ENCODE measurements around the gene HERC5.

HERC5 gene

DNA sequence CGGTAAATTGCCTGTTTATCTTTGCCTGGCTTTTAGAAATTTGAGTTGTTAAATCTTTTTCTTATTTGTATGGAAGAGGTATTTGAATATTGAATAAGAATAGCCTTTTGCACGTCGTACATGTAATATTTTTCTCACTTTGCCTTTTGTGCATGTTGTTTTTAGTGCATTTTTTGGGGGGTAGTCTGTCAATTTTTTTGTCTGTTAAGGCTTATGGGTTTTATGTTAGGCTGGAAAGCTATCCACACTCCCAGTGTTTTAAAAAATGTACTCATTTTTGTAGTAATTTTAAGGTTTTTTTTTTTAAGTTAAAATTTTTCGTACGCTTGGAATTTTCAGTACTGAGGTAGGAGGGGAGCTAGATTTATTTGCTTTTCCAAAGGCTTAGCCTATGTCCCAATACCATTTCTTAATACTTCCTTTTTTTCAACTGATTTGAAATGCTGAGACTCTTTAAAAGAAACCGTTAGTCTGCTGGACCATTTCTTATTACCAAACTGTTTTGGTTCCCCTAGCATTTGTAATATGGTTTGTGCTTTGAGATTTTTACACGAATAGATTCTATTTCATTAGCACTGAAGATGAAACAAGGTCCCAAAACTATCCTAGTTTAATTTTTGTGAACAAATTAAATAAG is 1.3 kb downstream of the HERC5 start:
- H3K4me3 ChIP-seq (ENCODE audit: low read length), result no peak overlapping the region
- no peak for TF ChIP-seq CTCF (conservative IDR thresholded peaks at IDR 0.05; ENCODE audit: low read length)
- no peak for DNase-seq (ENCODE audit: low read depth)

GRCh38 chr4:88465653-88466192 is 8.8 kb downstream of the HERC5 start:
- no peak overlapping the region for H3K4me3 ChIP-seq (ENCODE audit: low read length)
- TF ChIP-seq CTCF (conservative IDR thresholded peaks at IDR 0.05; ENCODE audit: low read length), result no peak
- no peak for DNase-seq (ENCODE audit: low read depth)

- DNase-seq (ENCODE audit: low read depth), result no peak
- no peak overlapping the region for H3K4me3 ChIP-seq (ENCODE audit: low read length)
- TF ChIP-seq CTCF (conservative IDR thresholded peaks at IDR 0.05; ENCODE audit: low read length), result no peak
These were observed 10.5 kb downstream of the HERC5 start for GRCh38 chr4:88467392-88467791.

DNA sequence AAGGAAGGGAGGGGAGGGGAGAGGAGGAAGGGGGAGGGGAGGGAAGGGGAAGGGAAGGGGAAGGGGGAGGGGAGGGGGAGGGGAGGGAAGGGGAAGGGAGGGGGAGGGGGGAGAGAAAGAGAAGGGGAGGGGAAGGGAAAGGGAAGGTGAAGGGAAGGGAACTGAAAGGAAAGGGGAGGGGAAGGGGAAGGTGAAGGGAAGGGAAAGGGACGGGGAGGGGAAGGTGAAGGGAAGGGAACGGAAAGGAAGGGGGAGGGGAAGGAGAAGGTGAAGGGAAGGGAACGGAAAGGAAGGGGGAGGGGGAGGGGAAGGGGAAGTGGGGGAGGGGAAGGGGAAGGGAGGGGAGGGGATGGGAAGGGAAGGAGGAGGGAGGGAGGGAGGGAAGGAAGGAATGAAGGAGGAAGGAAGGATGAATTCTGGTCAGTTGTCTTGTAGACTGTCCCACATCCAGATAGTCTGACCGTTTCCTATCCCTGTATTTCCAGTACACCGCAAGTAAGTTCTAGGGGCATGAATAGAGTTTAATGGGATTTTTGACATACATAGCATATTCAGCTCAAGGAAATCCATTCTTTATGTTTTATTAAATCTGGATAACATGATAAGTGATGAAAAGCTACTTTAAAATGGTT is 20.4 kb downstream of the HERC5 start:
- no peak overlapping the region for H3K4me3 ChIP-seq (ENCODE audit: low read length)
- no peak for DNase-seq (ENCODE audit: low read depth)
- no peak for TF ChIP-seq CTCF (conservative IDR thresholded peaks at IDR 0.05; ENCODE audit: low read length)

DNA sequence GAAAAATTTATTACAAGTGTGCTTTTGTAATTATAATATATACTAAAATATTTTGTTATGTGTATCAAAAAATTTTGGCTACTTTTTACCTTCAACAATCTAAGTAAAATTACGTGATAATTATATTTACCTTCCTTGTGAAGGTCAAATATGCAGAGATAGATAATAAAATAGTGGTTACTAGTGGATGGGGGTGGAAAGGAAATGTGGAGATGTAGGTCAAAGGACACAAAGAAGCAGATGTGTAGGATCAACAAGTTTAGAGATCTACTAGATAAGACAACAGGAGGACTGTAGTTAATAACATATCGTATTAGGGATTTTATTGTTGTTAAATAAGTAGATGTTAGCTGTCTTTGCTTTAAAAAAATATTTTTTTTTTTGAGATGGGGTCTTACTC is 21.3 kb downstream of the HERC5 start:
- no peak for TF ChIP-seq CTCF (conservative IDR thresholded peaks at IDR 0.05; ENCODE audit: low read length)
- DNase-seq (ENCODE audit: low read depth), result no peak
- no peak overlapping the region for H3K4me3 ChIP-seq (ENCODE audit: low read length)

DNA sequence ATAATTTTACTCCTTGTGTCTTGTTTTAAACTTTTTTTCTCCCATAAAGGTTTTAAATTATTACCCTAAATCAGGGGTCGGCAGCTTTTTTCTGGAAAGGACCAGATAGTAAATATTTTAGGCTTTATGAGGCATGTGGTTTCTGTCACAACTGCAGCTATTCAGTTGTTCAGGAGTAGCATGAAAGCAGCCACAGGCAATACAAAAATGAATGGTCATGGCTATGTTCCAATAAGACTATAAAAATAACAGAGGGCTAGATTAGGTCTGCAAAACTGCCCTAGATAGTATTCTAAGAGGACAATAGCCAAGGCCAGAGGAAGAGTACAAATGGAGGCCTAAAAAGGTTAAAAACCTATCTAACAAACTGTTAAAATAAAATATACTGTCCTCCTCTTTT is 24.6 kb downstream of the HERC5 start:
- DNase-seq (ENCODE audit: low read depth), result no peak
- TF ChIP-seq CTCF (conservative IDR thresholded peaks at IDR 0.05; ENCODE audit: low read length), result no peak
- H3K4me3 ChIP-seq (ENCODE audit: low read length), result no peak overlapping the region
